SK-N-SH treated with all-trans-retinoic acid at 6 μM for 48 hours (cell line): ENCODE data around the gene CHRM3.

Experiments
- ATAC-seq: fragments of 200-7000 bp; cut with Tn5 transposase; 3 replicates; pipeline ENCODE4 v1.9.1; 2020; ENCODE audit warnings: mild to moderate bottlenecking, moderate library complexity
- ARNTL ChIP-seq: fragments of 450-650 bp; formaldehyde crosslinking; IDR thresholded peaks from 2 replicates; pipeline ENCODE4 v1.5.0; 2020; ENCODE audit warnings: low read depth, mild to moderate bottlenecking, moderate library complexity, borderline replicate concordance
- BACH2 ChIP-seq: fragments of 250-450 bp; sonication (Bioruptor Pico); IDR thresholded peaks from 2 replicates; pipeline ENCODE4 v1.9.0; 2021; ENCODE audit warnings: mild to moderate bottlenecking, borderline replicate concordance
- CREB5 ChIP-seq: fragments of 250-450 bp; sonication (Bioruptor Pico); IDR thresholded peaks from 2 replicates; pipeline ENCODE4 v1.5.1; 2020; ENCODE audit warnings: low read depth, mild to moderate bottlenecking, moderate library complexity
- ESRRG ChIP-seq: fragments of 250-450 bp; sonication (Bioruptor Pico); IDR thresholded peaks from 2 replicates; pipeline ENCODE4 v1.6.1; 2021; ENCODE audit warnings: mild to moderate bottlenecking
- GLIS3 ChIP-seq: fragments of 250-450 bp; sonication (Bioruptor Pico); IDR thresholded peaks from 2 replicates; pipeline ENCODE4 v1.5.0; 2020; ENCODE audit warnings: mild to moderate bottlenecking, moderate library complexity
- RARB ChIP-seq: fragments of 250-450 bp; sonication (Bioruptor Pico); IDR thresholded peaks from 2 replicates; pipeline ENCODE4 v1.8.0; 2021; ENCODE audit warnings: mild to moderate bottlenecking, moderate library complexity
- SNAI2 ChIP-seq: fragments of 250-450 bp; sonication (Bioruptor Pico); IDR thresholded peaks from 2 replicates; pipeline ENCODE4 v1.5.0; 2020; ENCODE audit warnings: mild to moderate bottlenecking, moderate library complexity
- TCF4 ChIP-seq: fragments of 250-450 bp; sonication (Bioruptor Pico); IDR thresholded peaks from 2 replicates; pipeline ENCODE4 v1.8.0; 2021; ENCODE audit warnings: mild to moderate bottlenecking, moderate library complexity, borderline replicate concordance
- TOX ChIP-seq: fragments of 250-450 bp; sonication (Bioruptor Pico); IDR thresholded peaks from 2 replicates; pipeline ENCODE4 v1.8.0; 2021; ENCODE audit warnings: mild to moderate bottlenecking, moderate library complexity, borderline replicate concordance
- TSHZ2 ChIP-seq: fragments of 250-450 bp; sonication (Bioruptor Pico); IDR thresholded peaks from 2 replicates; pipeline ENCODE4 v1.5.0; 2020; ENCODE audit warnings: mild to moderate bottlenecking, moderate library complexity
- ZFP3 ChIP-seq: fragments of 250-450 bp; sonication (Bioruptor Pico); IDR thresholded peaks from 2 replicates; pipeline ENCODE4 v1.5.0; 2020; ENCODE audit warnings: mild to moderate bottlenecking, moderate library complexity
- ZNF70 ChIP-seq: fragments of 450-650 bp; formaldehyde crosslinking; IDR thresholded peaks from 2 replicates; pipeline ENCODE4 v1.5.0; 2020; ENCODE audit warnings: mild to moderate bottlenecking, moderate library complexity
- ZNF8 ChIP-seq: fragments of 450-650 bp; formaldehyde crosslinking; IDR thresholded peaks from 2 replicates; pipeline ENCODE4 v1.5.0; 2020; ENCODE audit warnings: mild to moderate bottlenecking, moderate library complexity
- TF ChIP-seq, protein P1 (sequence below): fragments of 250-450 bp; sonication (Bioruptor Pico); IDR thresholded peaks from 2 replicates; pipeline ENCODE4 v1.8.0; 2021; ENCODE audit warnings: low read depth, mild to moderate bottlenecking, moderate library complexity, borderline replicate concordance

The CHRM3 gene

GRCh38 chr1:239348635-239349353 is 37.6 kb upstream of the CHRM3 start:
- TF ChIP-seq ESRRG (CRISPR knock-in tag) (no peak), TSHZ2 (CRISPR knock-in tag) (no peak), ZFP3 (CRISPR knock-in tag) (no peak), RARB (CRISPR knock-in tag) (no peak), ZNF8 (CRISPR knock-in tag) (no peak), BACH2 (CRISPR knock-in tag) (no peak), ZNF70 (CRISPR knock-in tag) (no peak), TCF4 (CRISPR knock-in tag) (no peak), GLIS3 (CRISPR knock-in tag) (no peak)
- TF ChIP-seq, protein P1, sequence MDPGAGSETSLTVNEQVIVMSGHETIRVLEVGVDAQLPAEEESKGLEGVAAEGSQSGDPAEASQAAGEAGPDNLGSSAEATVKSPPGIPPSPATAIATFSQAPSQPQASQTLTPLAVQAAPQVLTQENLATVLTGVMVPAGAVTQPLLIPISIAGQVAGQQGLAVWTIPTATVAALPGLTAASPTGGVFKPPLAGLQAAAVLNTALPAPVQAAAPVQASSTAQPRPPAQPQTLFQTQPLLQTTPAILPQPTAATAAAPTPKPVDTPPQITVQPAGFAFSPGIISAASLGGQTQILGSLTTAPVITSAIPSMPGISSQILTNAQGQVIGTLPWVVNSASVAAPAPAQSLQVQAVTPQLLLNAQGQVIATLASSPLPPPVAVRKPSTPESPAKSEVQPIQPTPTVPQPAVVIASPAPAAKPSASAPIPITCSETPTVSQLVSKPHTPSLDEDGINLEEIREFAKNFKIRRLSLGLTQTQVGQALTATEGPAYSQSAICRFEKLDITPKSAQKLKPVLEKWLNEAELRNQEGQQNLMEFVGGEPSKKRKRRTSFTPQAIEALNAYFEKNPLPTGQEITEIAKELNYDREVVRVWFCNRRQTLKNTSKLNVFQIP, result no peak
- no peak for ATAC-seq

DNA sequence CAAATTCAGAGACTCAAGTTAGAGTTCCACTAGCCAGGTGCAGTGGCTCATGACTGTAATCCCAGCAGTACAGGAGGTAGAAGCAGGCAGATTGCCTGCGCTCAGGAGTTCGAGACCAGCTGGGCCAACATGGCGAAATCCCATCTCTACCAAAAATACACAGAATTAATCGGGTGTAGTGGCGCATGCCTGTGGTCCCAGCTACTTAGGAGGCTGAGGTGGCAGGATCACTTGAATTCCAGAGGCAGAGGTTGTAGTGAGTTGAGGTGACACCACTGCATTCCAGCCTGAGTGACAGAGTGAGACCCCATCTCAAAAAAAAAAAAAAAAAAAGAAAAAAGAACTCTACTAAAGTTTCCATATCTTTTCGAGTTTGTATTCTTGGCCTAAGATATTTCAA is 36.7 kb upstream of the CHRM3 start:
- TF ChIP-seq ARNTL, result no peak
- TF ChIP-seq ZNF70 (CRISPR knock-in tag), result no peak
- TF ChIP-seq, protein P1, result no peak
- no peak for TF ChIP-seq ESRRG (CRISPR knock-in tag)
- no peak for TF ChIP-seq TOX (CRISPR knock-in tag)
- no peak for ATAC-seq

GRCh38 chr1:239353536-239353935 is 32.8 kb upstream of the CHRM3 start:
- no peak for ATAC-seq
- TF ChIP-seq SNAI2, result no peak

DNA sequence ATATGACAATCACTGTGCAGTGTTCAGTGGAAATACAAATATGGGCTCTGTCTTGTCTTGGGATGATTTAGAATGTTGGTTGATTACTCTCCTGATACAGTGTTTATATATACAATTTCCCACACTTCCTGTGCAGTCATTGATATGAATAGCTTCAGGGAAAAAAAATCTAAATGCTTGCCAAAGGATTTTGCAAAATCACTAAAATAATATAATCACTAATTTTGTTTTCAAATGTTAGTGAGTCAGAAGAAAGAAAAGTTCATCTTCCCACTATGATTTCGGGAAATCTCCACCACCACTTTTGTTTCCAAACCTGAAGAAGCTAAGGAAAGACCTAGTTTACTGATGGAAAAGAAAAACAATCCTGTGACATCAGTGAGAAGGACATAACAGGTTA is 32.1 kb upstream of the CHRM3 start:
- ATAC-seq, result peak; percentile 46; the same call in 1 of the 3 replicates

More for the DNA sequence above, 32.1 kb upstream of the CHRM3 start:
- no peak for TF ChIP-seq TSHZ2 (CRISPR knock-in tag)
- TF ChIP-seq CREB5 (CRISPR knock-in tag), result no peak
- TF ChIP-seq RARB (CRISPR knock-in tag), result no peak
- no peak for TF ChIP-seq SNAI2
